GM21447 (cell line): ENCODE data around the gene SLC35F6.
"Not testable (repeated sequence)": the region's sequence is repeated elsewhere in the genome, so short reads cannot be mapped to it uniquely, and the experiment has no call there.

Experiments
- ATAC-seq: cut with Tn5 transposase; IDR thresholded peaks from one replicate; pipeline ENCODE4 v1.9.1; 2021; ENCODE audit not compliant: unreplicated experiment

Gene SLC35F6

GRCh38 chr2:26814072-26814765 lies 50.1 kb downstream of the SLC35F6 start:
- ATAC-seq, result not testable (repeated sequence)

- no peak for ATAC-seq
Observed at GRCh38 chr2:26816893-26817292, 52.8 kb downstream of the SLC35F6 start.

- no peak for ATAC-seq
Observed at GRCh38 chr2:26818255-26818654, 54.2 kb downstream of the SLC35F6 start.

GRCh38 chr2:26818972-26819371 lies 54.9 kb downstream of the SLC35F6 start:
- no peak for ATAC-seq

- ATAC-seq, result no peak
Observed at GRCh38 chr2:26820932-26821331, 56.8 kb downstream of the SLC35F6 start.

GRCh38 chr2:26822877-26823276 lies 58.8 kb downstream of the SLC35F6 start:
- ATAC-seq, result no peak
